HG02763 (cell line): ENCODE data around the gene PZP.

Experiments
- ATAC-seq: cut with Tn5 transposase; IDR thresholded peaks from one replicate; pipeline ENCODE4 v1.9.1; 2021; ENCODE audit warnings: mild to moderate bottlenecking, moderate library complexity; ENCODE audit not compliant: unreplicated experiment

PZP gene

DNA sequence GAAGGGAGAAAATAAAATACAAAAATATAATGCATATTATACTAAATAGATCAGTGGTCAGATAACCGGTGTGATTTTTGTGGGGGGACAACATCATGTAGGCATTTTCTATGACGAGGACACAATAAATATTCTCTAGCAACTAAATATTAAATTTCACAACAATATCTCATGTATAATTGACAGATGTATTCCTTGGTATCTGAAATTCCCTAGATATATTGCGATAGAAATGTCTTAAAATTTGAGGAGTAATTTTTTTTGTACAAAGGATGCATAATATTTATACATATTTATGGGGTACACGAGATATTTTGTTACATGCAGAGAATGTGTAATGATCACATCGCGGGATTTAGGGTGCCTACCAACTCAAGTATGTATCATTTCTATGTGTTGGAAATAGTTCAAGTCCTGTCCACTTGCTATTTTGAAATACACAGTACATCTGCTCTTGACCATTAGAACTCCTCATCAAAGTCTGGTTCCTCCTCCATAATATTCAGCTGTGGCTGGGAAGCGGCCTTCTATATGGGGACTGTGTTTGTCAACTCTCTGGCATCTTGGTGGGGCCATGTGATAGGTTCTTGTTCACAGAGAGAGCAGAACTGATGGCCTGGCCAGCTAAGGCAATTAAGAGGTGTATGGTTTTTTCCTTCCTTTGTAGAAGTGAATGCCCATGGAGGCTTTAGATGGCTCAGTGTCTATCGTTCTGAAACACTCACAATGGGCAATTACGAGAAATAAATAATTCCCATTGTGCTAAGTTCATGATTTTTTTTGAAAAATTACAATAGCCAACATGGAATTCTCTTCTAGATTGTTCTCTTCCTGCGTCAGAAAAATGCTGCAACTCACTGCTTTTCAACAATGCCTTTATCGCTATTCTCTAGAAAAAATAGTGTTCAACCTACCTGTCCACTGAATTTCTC lies 101.3 kb downstream of the PZP start:
- no peak for ATAC-seq

DNA sequence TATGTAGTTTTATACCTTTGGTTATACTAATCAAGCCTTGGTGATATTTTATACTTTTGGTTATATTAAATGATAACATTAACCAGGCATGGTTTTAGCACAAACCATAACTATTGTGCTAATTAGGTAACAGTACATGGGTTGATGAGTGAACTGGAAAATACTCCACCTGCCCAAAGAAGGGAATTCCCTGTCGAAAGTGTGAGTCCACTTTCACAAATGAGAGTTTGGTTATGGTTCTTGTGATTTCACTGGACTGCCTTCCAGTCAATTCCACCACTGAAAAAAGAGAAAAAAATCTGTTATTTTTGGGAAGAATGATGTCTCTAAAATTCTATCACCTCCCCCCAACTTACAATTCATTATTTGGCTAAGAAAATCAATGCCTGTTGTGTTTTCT lies 102.1 kb downstream of the PZP start:
- no peak for ATAC-seq

DNA sequence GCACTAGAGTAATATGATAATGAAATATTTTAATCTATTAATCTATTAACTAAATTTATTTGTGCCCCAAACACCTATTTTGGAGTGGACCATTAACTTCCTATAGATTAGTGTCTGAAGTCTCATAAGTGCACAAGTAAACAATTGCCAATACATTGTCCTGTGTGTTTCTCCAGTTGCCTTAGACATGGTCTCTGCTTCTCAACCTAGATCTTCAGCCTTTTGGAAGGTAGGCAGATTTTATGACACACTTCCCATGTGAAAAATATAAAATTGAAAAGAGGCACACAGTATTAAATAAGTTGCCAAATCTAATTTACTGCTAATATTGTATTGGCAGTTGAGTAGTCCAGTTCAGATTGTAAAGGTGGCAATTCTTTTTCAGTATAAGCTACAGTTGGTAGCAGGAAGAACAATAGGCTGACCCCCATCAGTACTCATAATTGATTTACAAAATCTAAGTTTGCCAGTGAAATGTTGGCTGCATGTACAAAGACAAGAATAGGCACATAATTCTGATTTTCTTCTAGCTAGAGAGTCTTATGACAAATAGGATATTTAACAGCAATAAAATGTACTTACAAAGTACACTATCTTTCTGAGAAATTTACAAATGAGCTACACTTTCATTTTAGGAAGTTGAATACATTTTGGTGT lies 103.3 kb downstream of the PZP start:
- no peak for ATAC-seq

DNA sequence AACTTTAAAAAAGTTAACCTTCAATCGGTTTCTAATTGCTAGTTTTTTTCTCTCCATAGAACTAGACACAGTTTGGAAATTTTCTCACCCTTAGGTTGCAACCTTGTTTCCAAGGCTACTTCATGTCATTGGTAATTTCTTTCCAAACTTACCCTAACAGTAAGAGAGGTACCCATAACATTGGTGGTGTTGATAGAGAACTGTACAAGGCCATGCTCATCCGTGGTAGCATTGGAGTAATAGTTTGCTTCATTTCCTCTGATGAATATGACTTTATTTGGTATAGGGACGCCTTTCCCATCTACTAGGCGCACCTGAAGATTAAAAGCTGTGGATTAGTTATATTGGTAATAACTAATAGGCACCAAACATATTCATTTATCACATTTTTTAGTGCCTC lies 104.1 kb downstream of the PZP start:
- ATAC-seq: no peak

DNA sequence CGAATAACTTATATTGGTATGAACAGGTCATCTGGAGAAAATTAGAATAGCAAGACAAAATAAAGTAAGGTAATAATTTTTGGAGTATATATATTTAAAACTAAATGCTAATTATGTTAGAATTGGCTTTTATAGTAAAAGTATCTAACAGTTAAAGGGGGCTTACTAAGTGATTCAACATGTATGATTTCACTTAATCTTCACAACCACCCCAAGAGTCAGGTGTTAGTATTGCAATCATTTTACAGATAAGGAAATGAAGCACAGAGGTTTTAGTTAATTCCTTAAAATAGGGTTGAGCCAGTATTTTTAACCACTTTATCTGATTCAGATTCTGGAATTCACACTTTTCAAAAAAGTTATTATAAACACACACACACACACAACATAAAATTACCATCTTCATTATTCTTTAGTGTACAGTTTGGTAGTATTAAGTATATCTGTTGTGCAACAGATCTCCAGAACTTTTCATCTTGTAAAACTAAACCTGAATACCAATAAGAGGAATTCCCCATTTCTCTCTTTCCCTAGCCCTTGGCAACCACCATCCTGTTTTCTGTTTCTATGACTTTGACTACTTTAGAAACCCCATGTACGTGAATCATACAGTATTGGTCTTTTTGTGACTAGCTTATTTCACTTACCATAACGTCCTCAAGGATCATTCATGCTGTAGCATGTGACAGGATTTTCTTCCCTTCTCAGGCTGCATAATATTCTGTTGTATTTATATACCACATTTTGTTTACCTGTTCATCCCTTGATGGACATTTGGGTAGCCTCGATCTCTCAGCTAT lies 104.9 kb downstream of the PZP start:
- no peak for ATAC-seq

DNA sequence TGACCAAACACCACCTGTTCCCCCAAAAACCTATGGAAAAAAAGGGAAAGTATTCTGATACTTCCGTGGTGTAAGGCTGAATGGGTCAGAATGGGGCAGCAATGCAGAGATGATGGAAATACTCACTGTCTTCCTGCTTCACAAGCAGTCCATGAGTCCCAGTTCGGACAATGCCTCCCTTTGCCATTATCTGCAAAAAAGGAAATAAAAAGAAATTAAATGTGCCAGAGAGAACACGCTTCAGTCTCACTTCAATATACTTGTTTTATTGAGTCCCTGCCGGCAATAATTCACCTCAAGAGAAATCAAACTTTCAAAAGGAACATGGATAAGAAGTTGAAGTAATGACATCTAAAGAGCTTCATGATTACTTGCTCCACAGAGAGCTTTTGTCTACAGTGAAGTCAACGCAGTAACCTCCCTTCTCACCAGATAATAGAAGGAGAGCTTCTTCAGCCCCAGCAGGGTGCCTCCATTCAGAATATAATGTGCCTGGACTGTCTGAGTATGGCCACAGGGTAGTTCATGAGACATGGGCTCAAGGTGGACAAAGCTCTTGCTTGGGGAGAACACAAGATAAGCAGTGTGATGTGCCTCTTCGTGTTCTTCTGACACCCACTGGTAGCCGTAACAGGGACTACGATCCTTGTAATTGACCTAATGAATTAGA lies 107.0 kb downstream of the PZP start:
- ATAC-seq: no peak

DNA sequence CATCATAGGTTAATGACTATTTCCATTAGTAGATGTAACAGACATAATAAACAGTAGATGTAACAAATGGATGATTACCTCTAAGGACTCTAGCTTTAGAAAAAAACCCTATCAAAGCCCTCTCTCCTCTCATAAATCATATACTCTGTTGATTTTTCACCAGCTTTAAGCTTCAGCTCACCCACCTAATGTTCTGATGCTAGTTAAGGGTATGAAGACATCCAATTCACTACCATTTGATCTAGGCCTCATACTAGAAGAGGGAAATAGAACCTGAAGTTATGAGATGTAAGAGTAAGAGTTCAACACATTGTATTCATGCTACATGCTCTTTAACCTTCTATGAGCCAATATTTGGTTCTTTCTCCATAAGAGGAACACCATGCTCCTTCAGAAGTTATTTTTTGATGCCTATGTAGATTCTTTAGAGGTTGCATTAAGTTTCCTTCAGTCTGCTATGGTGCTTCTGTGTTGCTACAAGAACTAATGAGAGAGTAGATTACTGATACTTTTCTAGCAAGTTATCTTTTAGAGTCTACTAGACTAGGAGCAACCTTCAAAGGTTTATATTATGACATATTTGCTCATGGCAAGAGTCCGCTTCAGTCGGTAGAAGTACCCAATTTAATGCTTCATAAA lies 108.5 kb downstream of the PZP start:
- no peak for ATAC-seq
